Measurements from ENCODE around the gene C1QTNF9. TPM values are rescaled to one million over a fixed set of nuclear protein-coding genes. Genes with fewer than 3 reads are reported as not detected.
"Not testable (repeated sequence)": the region's sequence is repeated elsewhere in the genome, so short reads cannot be mapped to it uniquely, and the experiment has no call there.

The C1QTNF9 gene
- total RNA-seq, 1 experiment from 2014 or later = not detected

- H3K9me3 ChIP-seq, H3K4me3 ChIP-seq, H3K36me3 ChIP-seq, H3K27me3 ChIP-seq, DNase-seq: not testable (repeated sequence)
Measured at GRCh38 chr13:24366315-24366714, 56.9 kb downstream of the C1QTNF9 start.

GRCh38 chr13:24371273-24371672, 61.9 kb downstream of the C1QTNF9 start:
- H3K9me3 ChIP-seq, DNase-seq, H3K36me3 ChIP-seq, H3K27me3 ChIP-seq, H3K4me3 ChIP-seq: not testable (repeated sequence)

Other genes starting within 250 kb of the C1QTNF9 start
- 3.7 and 3.9 TPM in 2 replicates for gene SPATA13, start 148.9 kb upstream of the C1QTNF9 start, total RNA-seq (2014; rRNA removed; shearing (Covaris generic); ENCODE audit: low replicate concordance)
- 25.8 and 26.8 TPM in 2 replicates for gene PARP4, start 203.2 kb downstream of the C1QTNF9 start, total RNA-seq (2014; rRNA removed; shearing (Covaris generic); ENCODE audit: low replicate concordance)